Activated CD8-positive, alpha-beta T cell treated with anti-CD3 and anti-CD28 coated beads for 36 hours (primary cell): ENCODE measurements around the gene VAC14. TPM values are rescaled to one million over a fixed set of nuclear protein-coding genes. Genes with fewer than 3 reads are reported as not detected.

ENCODE experiments used
- ATAC-seq: fragments of 200-7000 bp; cut with Tn5 transposase; one replicate; pipeline ENCODE4 v1.10.0; 2021; ENCODE audit warnings: mild to moderate bottlenecking, moderate library complexity
- CTCF ChIA-PET: fragments of 350-600 bp; sonication (Branson Sonifier 250); formaldehyde crosslinking; loops from one replicate; lab custom pipeline; 2021; ENCODE audit warnings: antibody characterized with exemption; lab: Charles Lee
- POLR2A ChIA-PET: fragments of 350-600 bp; sonication (Branson Sonifier 250); formaldehyde crosslinking; loops from one replicate; lab custom pipeline; 2021; ENCODE audit warnings: antibody characterized with exemption; lab: Charles Lee
- DNase-seq: peaks from one replicate; pipeline ENCODE4 v3.0.0-alpha.2; 2020
- H3K27ac Mint-ChIP-seq: one replicate; pipeline ENCODE4 v1.8.0; 2021; ENCODE audit warnings: mild to moderate bottlenecking, mixed read lengths
- H3K27me3 Mint-ChIP-seq: one replicate; pipeline ENCODE4 v1.8.0; 2021; ENCODE audit warnings: mixed read lengths
- H3K36me3 Mint-ChIP-seq: one replicate; pipeline ENCODE4 v1.8.0; 2021; ENCODE audit warnings: low read depth, mixed read lengths
- H3K4me1 Mint-ChIP-seq: one replicate; pipeline ENCODE4 v1.8.0; 2021; ENCODE audit warnings: low read depth, mixed read lengths
- H3K4me3 Mint-ChIP-seq: one replicate; pipeline ENCODE4 v1.8.0; 2021; ENCODE audit warnings: mild to moderate bottlenecking, moderate library complexity, mixed read lengths
- H3K9me3 Mint-ChIP-seq: one replicate; pipeline ENCODE4 v1.8.0; 2021; ENCODE audit warnings: mixed read lengths
- intact Hi-C: fragments of 100-400 bp; cut with micrococcal nuclease; formaldehyde crosslinking; loops from one replicate; pipeline ENCODE4 v1.10.0; 2022
- total RNA-seq, 2 experiments: library from RNA; stranded (reverse); gene quantifications; one replicate each; pipeline ENCODE4 v1.2.3, GENCODE V29; 2021
- TF ChIP-seq, protein P1 (sequence below): fragments of 200-600 bp; IDR thresholded peaks from one replicate; pipeline ENCODE4 v1.8.0; 2022; ENCODE audit warnings: antibody characterized with exemption, mild to moderate bottlenecking

Gene VAC14
- total RNA-seq, 2 experiments from 2014 or later: 27.6 TPM

DNA sequence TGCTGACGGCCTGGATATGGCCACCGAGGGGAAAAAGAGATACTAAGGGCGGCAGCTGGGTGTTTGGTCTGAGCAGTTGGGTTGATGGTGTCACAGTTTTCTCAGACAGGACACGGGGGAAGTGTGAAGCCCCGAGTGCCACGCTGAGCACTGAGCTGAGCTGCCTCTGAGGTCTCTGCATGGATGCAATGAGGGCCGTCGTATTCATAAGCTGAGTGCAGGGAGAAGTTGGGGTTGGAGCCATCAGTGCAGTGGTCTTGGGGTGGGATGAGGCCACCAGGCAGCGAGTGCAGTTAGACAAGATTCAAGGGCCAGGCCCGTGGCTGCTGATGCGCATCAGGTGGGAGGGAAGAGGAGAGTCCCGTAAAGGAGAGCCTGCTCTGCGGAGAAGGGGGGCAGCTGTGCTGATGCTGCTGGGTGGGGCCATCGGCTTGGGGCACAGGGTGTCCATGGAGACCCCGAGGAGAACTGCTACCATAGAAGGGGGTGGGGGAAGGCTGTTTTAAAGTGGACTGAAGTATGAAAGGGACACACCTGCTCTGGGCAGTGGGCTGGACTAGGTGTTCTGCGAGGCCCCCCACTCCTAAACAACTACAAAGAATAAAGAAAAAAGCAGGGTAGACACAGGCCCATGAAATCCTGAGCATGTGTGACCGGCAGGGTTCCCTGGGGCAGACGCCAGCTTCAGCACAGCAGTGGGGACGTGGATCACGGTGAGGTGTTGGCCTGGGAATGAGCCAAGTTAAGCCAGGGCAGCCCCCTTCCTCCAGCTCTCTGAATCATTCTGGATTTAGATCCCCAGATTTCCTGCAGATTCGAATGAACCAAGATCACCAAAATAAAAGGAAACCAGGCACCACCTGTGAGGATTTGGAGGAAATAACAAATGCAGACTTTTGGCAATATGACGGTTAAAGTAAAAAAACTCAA, 134.9 kb downstream of the VAC14 start:
- ATAC-seq: no peak
- CTCF ChIA-PET: interaction anchor here (1.2 kb wide), 1 partner anchor 106 kb away, joined by 3 read pairs; no protein-coding TSS in a partner anchor
- TF ChIP-seq, protein P1, sequence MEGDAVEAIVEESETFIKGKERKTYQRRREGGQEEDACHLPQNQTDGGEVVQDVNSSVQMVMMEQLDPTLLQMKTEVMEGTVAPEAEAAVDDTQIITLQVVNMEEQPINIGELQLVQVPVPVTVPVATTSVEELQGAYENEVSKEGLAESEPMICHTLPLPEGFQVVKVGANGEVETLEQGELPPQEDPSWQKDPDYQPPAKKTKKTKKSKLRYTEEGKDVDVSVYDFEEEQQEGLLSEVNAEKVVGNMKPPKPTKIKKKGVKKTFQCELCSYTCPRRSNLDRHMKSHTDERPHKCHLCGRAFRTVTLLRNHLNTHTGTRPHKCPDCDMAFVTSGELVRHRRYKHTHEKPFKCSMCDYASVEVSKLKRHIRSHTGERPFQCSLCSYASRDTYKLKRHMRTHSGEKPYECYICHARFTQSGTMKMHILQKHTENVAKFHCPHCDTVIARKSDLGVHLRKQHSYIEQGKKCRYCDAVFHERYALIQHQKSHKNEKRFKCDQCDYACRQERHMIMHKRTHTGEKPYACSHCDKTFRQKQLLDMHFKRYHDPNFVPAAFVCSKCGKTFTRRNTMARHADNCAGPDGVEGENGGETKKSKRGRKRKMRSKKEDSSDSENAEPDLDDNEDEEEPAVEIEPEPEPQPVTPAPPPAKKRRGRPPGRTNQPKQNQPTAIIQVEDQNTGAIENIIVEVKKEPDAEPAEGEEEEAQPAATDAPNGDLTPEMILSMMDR: no peak
- Mint-ChIP-seq H3K27me3 (no peaks in the 10 kb centered on the region), H3K4me3 (no peak overlapping the region), H3K9me3 (no peaks in the 10 kb centered on the region), H3K27ac (no peak overlapping the region), H3K4me1 (no peaks in the 10 kb centered on the region), H3K36me3 (peaks cover 15% of the 10 kb centered on the region)
- DNase-seq: no peak
- intact Hi-C loops: no loop called here
- POLR2A ChIA-PET: no interaction called here

DNA sequence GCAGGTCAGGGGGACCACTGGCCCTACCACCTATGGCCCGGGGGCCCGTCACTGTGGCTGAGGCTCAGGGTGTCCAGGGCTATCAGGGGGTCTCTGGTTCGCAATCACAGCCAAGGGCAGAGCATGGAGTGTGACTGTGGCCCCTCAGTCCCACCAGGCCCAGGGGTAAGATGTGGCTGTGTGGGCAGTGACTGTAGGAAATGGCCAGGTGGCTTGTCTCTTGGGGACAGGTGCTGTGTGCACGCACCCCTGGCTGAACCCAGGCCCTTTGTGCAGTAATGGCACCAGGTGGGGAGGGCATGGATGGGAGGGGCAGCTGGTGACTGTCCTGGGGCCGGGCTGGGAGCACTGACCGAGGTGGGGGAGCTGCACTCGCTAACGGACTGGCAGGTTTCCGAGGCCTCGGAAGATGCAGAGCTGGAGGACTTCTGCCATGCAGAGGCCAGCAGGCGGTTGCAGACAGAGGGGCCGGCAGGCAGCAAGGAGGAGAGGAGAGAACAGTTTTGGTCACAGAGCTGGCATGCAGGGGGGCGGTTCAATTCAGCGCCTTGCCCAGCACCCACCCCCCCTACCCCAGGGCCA, 135.8 kb downstream of the VAC14 start:
- H3K27me3 Mint-ChIP-seq: no peaks in the 10 kb centered on the region
- DNase-seq (no peak), ATAC-seq (no peak)
- H3K4me3 Mint-ChIP-seq: no peak overlapping the region
- H3K9me3 Mint-ChIP-seq: no peaks in the 10 kb centered on the region
- TF ChIP-seq, protein P1: no peak
- CTCF ChIA-PET: interaction anchor here (1.2 kb wide), 1 partner anchor 106 kb away, joined by 3 read pairs; no protein-coding TSS in a partner anchor
- no peaks in the 10 kb centered on the region for H3K4me1 Mint-ChIP-seq
- intact Hi-C loops: no loop called here
- peaks cover 12% of the 10 kb centered on the region for H3K36me3 Mint-ChIP-seq
- POLR2A ChIA-PET: no interaction called here
- no peak overlapping the region for H3K27ac Mint-ChIP-seq

DNA sequence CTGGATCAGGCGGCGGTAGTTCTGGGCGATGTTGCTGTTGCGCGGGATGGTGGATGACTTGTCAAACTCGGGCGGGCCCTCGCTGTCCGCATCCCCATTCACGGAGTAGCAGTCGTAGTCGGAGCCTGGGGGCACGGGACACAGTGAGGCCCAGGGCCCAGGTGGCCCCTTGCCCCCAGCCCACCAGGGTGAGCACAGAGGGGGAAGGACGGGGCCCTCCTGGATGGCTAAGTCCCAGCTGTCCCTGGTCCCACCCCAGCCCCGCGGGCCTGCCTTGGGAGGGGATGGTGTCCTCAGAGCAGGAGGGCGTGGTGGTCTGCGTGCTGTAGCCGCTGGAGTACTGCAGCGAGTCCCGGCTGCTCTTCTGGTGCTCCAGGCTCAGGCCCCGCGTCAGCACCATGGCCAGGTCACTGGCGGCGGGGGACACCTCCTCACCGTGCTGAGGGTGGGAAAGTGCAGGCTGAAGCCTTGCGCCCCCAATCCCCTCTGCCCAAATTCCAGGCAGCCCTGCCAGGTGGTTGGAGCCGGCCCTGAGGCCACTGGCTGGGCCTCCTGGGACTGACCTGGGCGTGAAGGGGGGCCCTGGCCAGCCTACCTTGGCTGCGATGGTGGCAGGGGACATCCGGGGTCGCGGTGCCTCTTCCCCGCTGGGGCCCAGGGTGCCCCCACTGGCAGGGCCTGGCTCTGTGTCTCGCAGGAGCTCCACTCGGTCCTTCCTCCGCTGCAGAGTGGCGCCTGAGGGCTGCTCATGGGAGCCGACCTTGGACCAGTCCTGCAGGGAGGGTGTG, 136.4 kb downstream of the VAC14 start:
- no peaks in the 10 kb centered on the region for H3K9me3 Mint-ChIP-seq
- DNase-seq (no peak), ATAC-seq (no peak)
- H3K27ac Mint-ChIP-seq: no peak overlapping the region
- TF ChIP-seq, protein P1: no peak
- no peaks in the 10 kb centered on the region for H3K4me1 Mint-ChIP-seq
- H3K4me3 Mint-ChIP-seq: no peak overlapping the region
- POLR2A ChIA-PET: no interaction called here
- intact Hi-C loops: no loop called here
- H3K36me3 Mint-ChIP-seq: peaks cover 11% of the 10 kb centered on the region
- H3K27me3 Mint-ChIP-seq: no peaks in the 10 kb centered on the region
- CTCF ChIA-PET: no interaction called here

DNA sequence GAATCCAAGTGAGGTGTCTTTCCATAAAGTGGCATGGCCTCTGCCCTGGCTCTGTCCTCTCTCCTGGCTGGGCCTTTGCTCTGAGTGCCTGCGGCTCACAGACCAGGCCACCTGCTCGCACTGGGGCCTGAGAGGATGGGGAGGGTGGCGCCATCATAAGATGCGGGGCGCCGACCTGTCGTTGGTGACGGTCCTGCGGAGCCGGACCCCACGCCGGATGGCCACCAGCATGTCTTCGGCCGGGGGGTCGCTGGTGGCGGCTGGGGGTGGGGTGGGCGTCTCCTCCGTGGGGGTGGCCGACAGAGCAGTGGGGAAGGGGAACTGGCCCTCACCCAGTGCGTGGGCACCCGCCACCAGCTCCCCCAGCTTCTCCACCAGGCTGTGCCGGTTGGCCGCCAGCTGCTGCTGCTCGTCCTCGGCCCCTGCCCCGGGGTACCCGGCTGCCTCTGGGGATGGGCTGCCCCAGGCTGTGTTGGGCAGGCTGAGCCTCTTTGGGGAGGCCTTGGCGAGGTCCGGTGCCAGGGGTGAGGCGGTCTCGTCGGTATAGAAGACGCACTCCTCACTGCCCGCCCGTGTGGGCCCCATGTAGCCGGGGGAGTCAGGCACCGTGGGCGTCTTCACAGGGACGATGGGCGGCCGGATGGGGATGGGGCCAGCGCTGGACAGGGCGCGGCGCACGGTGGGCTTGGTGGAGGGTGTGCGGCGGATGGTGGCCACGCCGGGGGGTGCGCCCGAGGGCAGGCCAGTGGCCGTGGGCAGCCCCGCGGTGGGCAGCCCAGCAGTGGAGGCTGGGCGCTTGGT, 137.2 kb downstream of the VAC14 start:
- no peak overlapping the region for H3K27ac Mint-ChIP-seq
- H3K4me3 Mint-ChIP-seq: no peak overlapping the region
- H3K36me3 Mint-ChIP-seq: peaks cover 7% of the 10 kb centered on the region
- intact Hi-C loops: no loop called here
- no peaks in the 10 kb centered on the region for H3K9me3 Mint-ChIP-seq
- CTCF ChIA-PET: no interaction called here
- ATAC-seq (no peak), DNase-seq (no peak)
- H3K4me1 Mint-ChIP-seq: no peaks in the 10 kb centered on the region
- POLR2A ChIA-PET: no interaction called here
- TF ChIP-seq, protein P1: no peak
- no peaks in the 10 kb centered on the region for H3K27me3 Mint-ChIP-seq
